ENCODE data around the gene UNC13D.

UNC13D gene

DNA sequence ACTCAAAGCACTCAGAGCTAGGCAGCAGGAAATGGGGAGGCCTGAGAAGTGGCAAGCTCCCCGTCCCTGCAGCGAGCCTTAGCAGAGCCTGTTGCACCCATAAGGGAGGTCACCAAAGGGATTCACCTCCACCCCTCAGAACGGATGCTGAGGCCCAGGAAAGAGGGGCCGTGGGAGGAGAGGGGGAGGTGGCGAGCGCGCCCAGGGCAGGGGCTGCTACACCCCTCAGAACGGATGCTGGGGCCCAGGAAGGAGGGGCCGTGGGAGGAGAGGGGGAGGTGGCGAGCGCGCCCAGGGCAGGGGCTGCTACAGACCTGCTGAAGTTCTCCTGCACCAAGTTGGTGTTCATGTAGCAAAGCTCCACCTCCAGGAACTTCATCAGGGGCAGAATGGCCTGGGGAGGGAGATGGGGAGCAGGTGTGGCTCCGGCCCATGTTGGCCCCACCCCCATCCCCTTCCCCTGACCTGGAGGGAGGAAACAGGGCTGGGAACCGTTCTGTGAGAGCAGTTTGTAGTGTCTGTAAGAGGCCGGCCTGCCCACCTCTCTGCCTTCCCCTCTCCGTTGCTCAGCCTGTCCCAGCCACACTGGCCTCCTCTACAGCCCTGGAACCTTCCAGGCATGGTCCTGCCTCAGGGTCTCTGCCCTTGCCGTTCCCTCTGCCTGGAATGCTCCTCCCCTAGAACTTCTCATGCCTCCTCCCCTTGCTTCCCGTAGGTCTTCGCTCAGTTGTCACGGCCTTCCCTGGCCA is 11.4 kb downstream of the UNC13D start:
- no peak for DNase-seq

DNA sequence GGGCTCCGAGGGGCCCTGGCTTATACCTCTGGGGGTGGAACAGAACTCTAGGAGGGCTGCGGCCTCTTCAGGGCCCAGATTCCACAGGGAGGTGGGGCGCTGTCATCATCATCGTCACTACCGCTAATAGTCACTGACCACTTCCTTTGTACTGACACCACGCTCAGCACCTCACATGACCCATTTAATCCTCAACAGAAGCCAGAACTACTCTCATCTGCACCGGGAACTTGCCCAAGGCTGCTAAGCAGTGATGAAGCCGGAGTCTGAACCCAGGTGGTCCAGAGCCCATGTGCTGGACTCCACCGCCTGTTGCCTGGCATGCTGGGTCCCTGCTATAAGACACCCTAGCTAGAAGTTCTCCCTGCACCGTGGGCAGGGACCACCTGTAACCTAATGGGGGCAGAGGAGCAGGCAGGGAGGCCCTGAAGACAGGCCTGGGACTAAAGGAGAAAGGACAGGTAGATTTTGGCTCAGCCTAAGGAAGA is 12.0 kb downstream of the UNC13D start:
- peak; percentile 61 for DNase-seq

DNA sequence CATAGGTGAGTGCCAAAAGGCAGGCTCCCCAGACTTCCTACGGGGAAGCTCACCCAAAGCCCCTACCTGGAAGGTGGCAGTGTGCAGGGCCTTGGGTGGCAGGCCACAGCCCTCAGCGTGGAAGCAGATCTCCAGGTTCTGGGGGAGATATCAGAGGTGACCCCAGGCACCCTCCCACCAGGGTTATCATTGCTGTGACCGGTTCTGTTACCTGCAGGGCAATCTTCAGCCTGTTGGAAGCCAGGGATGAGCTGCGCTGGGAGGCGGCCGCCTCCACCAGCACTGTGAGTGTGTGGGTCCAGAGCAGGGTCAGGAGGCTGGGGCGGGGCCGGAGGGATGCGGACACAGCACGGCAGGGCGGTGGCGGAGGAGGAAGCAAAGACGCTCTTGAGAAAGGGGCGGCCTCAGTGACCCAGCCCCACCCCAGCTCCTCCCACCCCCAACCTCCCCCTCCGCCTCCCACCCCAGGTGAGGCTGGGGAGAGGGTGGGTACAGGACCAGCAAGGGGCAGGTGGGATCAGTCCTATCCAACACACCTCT is 13.1 kb downstream of the UNC13D start:
- DNase-seq = no peak

DNA sequence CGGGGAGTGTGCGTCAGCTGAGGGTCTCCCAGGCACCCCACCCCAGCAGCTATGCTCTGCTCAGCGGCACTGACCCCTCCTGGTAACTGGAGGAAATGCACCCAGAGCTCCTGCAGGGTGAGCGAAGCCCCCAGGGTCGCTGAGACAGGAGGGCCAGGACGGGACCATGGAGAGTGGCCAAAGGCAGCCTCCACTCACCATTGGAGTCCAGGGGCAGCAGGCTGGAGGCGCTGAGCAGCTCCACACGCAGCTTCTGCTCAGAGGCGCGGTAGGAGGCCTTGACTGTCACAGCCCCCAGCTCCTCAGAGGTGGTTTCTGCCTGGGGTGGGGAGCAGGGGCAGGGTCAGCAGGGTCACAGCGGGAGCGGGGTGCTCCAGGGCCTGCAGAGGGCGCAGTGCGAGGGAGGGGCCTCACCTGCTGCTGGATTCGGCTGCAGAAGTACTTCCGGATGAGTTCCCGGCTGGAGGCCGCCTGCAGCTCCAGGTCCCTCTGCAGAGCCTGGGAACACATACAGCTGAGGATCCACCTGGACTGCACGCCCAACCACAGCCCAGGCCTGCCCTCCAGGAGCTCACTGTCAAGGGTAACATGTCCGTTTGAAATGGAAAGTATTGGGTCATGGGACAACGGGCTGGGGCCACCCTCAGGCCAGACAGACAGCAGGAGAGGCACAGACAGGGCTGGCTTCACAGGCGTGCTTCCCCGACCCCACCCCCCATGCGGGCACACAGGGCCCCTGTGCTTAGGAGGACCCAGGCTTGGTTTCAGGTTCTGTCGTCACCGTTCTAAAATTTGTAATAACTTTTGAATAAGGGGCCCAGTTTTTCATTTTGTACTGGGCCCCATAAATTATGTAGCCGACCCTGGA is 13.8 kb downstream of the UNC13D start:
- DNase-seq = no peak

DNA sequence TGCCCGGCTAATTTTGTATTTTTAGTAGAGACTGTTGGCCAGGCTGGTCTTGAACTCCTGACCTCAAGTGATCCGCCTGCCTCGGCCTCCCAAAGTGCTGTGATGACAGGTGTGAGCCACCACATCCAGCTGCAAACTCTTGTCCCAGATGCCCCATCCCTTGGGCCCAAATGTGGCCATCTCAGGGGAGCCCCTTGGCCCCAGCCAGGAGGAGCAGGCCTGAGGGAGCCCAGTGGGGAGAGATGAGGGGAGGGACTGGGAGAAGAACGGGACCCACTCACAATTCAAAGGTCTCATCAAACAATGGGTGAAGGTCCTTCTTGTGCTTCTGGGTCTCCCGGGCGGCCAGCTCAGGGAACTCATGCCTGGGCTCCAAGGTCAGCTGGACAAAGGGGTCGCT is 14.5 kb downstream of the UNC13D start:
- DNase-seq = no peak

DNA sequence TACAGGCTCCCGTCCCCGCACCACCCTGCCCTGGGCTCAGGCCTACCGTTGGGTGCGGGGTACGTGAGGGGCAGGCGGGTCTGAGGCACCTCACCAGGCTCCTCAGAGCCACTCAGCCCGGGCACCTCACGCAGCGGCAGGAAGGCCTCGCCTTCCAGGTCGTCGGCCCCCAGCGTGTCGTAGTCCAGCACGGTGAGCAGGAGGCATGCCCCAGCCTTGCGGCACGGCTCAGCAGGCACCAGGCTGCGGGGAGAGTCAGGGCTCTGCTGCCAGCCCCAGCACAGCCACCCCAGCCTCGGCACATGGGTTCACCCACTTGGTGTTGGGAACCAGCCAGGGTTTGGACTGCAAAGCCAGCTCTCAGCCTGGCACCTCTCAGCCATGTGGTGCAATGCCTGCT is 15.5 kb downstream of the UNC13D start:
- no peak for DNase-seq

DNA sequence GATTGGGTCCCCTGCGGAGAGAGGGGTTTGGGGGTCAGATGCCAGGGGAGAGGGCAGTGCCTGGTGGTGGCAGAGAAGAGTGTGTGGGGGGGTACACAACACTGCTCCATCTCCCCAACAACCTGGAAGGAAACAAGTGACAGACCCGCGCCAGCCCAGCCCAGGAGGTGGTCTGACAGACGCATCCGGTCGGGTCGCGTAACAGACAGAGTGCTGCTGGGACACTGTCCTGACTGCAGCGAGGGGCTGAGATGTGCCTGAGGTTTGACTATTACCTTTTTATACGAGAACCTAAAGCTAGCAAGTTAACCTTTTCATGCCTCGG is 16.2 kb downstream of the UNC13D start:
- DNase-seq = no peak

DNA sequence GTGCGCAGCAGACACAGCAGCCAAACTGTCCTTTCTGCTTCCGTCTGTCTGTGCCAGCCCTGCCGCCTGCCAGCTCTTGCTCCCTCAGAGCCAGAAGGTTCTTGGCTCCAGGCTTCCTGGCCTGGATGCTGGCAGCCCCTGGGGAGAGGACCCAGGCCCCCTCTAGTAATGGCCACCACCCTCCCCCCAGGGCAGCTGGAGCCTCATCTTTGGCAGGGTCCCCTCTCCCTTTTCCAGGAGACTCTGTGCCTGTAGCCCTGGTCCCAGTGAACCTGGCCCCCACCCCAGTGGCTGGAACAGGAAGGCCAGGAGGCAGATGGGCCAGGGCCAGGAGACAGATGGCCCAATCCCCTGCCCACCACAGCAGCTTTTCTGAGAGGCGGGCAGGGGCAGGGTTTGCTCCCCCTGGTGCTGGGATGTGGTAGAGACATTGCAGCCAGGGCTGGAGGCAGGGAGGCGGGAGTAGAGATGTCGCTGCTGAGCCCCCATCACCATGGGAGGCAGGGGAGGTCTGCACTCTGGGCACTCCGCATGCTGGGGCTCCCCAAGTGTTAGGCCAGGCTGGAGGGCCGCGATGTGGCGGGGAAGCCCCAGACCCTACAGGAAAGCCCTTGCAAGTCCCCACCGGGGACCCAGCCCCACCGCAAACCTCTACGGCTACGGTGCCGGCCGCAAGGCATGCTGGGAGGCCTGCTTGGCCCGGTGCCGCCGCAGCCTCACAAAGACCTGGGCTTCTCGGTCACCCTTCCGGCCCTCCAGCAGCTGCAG is 16.7 kb downstream of the UNC13D start:
- DNase-seq = peak; percentile 63

DNA sequence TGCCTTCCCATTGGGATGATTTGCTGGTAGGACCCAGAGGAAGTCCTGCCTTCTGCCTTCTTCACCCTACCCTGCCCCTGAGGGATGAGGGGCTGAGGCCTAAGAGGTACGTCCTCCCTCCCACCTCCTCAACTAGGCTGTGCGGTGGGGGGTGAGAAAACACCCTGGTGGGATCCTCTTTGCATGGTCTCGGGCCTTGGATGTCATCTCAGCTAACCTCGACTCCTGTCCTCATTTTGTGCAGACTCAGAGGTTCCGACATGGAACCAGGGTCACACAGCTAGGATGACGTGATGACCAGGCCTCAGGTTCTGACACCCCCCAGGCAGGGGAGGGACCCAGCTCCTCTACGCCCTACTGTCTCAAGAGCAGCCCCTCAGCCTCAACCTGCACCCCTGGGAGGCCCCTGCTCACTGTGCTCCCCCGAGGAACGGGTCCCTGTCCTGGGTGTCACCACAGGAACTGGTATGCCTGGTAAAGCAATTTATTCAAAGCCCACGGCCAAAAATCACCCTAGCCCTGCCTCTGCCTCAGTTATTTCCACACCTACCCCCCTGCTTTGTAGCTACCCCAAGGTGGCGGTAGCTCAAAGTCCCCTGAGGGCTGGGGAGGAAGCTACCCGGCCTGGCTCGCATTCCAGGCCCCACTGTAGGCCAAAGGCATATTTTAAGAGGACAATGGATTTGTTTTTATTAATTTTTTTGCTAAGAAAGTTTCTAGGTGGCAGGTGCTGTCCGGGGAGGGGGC is 17.5 kb downstream of the UNC13D start:
- no peak for DNase-seq

DNA sequence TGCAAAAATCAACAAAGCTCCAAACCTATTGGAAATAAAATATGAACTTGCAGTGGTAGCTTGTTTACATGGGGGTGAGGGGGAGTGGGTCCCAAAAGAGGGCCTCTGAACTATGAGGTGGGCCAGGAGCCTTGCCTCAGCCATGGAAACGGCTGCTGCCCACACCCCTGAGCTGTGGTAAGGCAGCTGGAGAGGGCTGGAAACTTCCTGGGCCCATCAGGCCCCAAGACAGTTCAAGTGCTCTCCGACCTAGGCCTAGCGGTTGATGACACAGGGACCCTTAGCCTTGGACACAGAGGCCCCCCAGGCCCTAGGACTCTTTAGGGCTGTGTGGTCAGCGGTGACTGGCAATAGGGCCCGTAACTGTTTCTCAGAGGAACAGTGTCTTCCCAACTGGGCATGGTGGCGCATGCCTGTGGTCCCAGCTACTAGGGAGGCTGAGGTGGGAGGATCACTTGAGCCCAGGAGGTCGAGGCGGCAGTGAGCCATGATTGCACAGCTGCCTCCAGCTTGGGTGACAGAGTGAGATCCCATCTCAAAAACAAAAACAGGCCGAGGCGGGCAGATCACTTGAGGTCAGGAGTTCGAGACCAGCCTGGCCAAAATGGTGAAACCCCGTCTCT is 18.3 kb downstream of the UNC13D start:
- DNase-seq = no peak

DNA sequence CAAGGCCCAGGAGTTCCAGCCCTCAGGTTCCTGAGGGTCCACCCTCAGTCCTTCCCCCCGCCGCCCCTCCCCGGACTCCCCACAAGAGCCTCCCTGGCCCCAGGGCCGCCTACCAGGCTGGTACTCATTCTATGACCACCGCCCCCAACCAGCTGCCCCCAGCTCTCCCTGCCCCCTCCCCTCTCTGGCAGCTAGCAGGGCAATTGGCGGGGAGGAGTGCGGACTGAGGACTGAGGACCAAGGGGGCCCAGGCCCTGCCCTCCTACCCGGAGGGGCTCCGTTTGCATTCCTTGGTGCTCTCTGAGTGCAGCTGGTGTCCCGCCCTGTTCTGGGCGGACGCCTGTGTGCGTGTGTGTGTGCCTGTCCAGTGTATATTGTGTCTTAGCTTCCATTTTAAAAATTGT is 19.1 kb downstream of the UNC13D start:
- no peak for DNase-seq

DNA sequence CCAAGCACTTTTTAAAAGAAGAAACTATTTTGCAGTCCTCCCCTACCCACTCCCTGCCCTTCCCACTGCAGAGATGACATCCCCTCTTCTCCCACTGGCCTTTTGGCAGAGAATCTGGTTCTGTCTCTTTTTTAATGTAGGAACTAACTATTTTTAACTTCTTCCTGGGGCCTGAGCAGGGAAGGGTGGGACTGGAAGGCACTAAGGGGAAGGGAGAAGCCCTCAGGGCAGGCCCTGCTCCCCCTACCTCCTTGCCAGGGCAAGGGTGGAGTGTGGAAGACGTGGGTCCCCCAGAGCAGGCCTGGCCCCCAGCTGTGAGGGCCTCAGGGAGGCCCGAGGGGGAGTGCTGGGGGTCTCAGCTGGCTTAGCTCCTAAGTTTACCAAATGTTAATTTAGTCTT is 19.5 kb downstream of the UNC13D start:
- no peak for DNase-seq

DNA sequence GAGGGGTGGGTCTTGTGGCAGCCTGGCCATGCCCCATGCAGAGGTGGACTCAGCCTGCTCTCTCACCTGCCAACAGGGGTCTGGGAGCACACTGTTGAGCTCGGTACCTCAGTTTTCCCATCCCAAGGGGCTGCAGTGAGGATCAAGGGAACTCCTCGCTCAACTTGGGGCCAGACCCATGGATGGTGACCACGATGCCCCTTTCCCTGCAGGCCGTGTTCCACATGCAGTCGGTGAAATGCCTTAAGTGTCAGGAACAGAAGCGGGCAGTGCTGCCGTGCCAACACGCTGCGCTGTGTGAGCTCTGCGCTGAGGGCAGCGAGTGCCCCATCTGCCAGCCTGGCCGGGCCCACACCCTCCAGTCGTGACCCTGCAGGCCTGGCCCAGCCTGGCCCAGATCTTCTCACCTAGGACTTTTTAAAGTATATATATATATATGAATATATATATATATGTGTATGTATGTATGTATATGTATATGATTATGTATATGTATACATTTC is 20.1 kb downstream of the UNC13D start:
- DNase-seq = no peak

DNA sequence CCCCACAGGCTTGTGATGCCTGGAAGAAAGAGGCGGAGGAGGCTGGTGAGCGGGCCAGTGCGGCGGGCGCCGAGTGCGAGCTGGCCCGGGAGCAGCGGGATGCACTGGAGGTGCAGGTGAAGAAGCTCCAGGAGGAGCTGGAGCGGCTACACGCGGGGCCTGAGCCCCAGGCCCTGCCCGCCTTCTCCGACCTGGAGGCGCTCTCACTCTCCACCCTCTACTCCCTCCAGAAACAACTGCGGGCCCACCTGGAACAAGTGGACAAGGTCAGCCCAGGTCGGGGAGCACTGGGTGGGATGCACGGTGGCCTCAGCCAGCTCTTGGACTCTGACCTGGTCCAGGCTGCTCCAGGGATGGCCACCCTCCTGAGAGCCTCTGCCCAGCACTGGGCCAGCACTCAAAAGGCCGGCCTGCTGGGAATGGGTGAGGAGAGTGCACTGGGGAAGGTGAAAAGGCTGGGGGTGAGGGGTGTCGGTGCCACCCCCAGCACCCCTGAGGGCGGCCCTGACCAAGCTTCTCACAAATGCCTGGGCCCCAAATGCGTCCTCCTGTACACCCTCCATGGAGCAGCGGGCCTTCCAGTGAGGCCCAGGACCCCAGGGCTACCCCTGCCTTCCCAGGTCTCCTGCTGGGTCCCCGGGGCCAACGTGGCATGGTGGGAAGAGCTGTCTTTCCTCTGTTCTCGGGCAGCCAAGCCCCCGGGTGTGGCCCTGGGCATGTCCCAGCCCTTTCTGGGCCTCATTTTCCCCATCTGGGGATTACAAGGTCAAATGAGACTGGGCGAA is 20.8 kb downstream of the UNC13D start:
- no peak for DNase-seq

DNA sequence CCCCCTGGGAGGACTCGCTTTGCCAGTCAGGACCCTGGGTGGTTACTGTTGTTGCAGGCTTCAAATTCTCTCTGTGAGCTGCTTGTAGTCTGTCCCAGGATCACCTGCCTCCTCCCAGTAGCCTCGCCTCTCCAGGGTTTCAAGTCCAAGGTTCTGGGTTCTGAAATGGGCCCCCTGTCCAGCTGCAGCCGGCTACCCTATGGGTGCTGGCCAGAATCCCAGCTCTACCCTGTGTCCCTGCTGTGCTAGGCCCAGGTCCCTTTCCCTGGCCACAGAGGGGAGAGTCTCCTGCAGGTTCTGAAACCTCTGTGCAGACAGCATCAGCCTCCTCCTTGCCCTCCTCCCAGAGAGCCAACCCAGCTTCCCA is 21.4 kb downstream of the UNC13D start:
- DNase-seq = no peak

DNA sequence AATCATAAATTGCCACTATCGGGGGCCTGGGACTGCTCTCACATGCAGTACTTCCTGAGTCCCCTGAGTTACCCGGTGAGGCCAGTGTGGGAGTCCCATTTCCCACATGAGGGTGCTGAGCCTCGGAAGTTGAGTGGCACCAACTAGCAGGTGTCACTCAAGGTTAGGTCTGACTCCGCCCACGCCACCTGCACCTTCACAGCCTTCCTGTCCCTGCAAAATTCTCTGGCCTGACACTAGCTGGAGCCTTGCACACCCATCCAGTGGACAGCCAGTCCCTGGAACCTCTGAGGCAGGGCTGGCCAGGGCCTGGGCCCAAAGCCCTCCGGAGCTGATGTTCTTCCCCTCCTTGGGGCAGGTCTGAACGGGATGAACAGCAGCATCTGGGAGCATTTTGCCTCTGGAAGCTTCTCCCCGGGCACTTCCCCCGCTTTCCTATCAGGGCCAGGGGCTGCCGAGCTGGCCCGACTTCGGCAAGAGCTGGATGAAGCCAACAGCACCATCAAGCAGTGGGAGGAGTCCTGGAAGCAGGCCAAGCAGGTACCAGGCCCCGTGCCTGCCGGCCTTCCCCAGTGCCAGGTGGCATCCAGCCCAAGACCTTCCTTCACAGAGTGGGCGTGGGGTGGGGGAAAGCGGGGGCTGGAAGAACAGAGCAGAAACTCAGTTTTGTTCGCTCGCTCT is 21.9 kb downstream of the UNC13D start:
- no peak for DNase-seq

DNA sequence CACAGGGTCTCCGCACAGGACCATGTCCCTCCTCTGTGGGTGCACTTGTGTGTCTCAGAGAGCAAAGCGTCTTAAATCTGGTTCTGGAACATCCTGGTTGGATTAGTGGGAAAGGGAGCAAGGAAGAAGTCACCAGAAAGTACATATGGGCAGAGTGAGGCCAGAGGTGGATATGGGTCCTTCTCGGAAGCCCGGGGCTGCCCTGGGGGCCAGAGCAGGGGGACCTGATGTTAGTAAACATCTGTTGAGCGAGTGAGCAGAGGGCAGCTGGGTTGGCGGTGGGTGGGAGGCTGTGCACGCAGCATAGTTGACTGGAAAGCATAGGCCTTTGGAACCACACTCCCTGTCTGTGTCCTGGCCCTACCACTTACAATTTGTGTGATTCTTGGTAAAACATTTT is 22.7 kb downstream of the UNC13D start:
- no peak for DNase-seq

DNA sequence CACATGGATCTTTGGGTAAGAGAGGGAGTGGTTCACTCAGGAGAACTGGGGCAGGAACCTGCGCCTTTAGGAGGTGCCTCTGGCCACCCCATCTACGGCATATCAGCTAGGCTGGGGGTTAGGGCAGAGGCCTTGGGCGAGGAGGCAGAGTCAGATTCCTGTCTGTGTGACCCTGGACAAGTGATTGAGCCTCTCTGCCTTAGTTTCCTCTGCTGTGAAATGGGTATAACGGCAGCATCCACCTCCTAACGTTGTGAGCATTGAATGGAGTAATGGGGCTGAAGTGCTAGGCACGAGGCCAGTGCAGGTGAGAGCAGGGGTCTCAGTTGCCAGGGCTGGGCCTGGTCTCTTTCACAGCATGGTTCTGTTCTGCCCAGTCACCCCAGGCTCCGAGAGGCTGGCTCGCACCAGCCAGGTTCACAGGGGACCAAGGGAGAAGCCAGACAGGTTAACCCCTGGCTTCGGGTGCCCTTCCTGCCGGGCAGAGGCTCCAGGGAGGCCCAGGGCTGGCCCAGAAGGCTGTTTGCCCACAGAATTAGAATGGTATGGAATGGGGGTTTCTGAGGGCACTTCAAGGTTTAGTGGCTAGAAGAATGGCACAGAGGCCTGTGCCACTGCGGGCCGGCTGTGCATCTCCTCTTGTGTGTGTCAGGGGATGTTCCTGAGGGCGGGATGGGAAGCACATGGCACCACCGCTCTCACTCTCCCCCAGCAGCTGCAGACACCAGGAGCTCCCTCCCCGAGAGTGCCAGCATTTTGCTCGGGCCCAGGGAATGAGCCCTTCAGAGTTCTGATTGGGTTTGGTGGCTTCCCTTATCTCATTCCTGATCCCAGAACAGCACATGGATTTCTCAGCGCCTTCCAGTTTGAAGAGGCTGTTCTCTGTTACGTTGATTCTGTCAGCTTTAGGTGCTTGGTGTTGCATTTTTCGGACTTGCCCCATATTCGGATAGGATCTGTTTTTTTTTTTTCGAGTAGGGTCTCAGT is 23.8 kb downstream of the UNC13D start:
- no peak for DNase-seq

DNA sequence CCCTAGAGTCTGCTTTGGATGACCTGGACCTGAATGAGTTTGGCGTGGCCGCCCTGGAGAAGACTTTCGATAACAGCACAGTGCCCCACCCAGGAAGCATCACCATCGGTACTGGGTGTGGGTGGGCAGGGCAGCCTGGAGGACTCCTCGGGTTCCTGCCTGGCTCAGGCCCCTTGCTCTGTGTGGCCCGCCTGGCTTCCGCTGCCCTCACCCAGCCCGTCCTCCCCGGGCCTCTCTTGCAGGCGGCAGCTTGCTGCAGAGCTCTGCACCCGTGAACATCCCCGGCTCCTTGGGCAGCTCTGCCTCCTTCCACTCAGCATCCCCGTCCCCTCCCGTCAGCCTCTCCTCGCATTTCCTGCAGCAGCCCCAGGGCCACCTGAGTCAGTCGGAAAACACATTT is 24.5 kb downstream of the UNC13D start:
- no peak for DNase-seq
